ENCODE measurements around the gene RPL4.

DNA sequence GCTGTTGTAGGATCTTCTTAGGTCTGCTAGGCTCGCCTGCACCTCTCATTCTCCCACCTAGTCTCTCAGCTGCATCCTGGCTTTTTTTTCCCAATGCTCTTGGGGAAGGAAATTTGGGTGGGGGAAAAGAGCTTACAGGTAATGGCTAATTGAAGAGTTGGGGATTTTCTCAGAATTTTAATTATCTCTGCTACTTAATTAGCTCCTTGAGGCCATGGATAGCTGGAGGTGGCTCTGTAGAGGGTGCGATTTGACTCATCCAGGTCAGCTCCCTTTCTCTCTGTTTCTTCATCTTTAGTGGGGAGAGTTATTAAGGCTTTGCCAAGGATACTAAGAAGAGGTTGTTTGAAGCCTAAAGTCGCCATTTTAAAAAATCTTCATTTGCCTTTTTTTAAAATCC, 29.7 kb downstream of the RPL4 start:
- TF ChIP-seq CTCF (IDR thresholded peaks at IDR 0.05; ENCODE audit: low read length) (no peak), EZH2 (optimal IDR thresholded peaks at IDR 0.05; ENCODE audit: low read depth, low read length) (no peak), EZH2phosphoT487 (IDR thresholded peaks at IDR 0.05; ENCODE audit: low read length) (no peak)

Measured in MM.1S (cell line).